Tibial nerve (tissue), 3 donors: ENCODE data around the gene BMP7.

Experiments used
- POLR2A ChIP-seq, 2 donors: fragments of 450-650 bp; IDR thresholded peaks; one replicate each; pipeline ENCODE4 v1.6.1; 2017; ENCODE audit warnings: antibody characterized with exemption in 2 of 2, mild to moderate bottlenecking in 2 of 2, moderate library complexity in 2 of 2
- TF ChIP-seq, protein P1 (sequence below), 5 experiments: fragments of 200-600 bp in 3 of 5; fragments of 450-650 bp in 2 of 5; sonication (generic) in 3 of 5; IDR thresholded peaks; one replicate each; pipeline ENCODE4 v1.5.1; 2016 to 2019; ENCODE audit warnings: antibody characterized with exemption in 5 of 5, mild to moderate bottlenecking in 3 of 5, moderate library complexity in 2 of 5

DNA sequence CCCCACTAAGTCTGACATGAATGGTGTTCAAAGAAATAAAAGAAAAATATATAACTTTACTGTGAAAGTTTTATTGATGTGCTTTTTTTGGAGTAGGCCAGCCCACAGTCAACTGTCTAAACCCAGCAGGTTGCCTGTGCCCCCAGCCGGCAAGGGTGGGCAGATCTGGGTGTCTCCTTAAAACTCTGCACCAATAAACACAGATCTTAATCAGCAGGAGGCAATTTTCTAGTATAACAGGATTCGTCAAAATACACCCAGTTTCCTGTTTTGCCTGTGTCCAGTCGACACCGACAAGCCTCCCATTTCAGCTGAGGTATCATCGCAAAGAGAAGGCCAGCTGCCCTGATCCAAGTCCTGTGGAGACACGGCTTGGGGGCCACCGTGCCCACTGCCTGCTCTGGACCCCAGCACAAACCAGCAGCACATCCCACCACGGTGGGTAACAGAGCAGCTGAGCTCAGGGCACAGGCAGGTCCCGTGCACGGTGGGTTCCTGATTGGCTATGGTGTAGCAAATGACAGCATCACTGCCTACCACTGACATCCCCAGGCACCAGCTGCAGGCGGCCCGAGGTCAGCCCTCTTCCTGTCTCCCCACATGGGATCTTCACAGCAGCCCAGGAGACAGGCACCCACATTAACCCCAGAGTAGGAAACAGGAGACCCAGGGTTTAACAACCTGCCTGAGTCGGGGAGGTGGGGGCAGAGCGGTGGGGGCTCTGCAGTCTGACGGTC is 15.7 kb downstream of the BMP7 start:
- TF ChIP-seq POLR2A (IDR thresholded peaks at IDR 0.05), result no peak
- TF ChIP-seq, protein P1, sequence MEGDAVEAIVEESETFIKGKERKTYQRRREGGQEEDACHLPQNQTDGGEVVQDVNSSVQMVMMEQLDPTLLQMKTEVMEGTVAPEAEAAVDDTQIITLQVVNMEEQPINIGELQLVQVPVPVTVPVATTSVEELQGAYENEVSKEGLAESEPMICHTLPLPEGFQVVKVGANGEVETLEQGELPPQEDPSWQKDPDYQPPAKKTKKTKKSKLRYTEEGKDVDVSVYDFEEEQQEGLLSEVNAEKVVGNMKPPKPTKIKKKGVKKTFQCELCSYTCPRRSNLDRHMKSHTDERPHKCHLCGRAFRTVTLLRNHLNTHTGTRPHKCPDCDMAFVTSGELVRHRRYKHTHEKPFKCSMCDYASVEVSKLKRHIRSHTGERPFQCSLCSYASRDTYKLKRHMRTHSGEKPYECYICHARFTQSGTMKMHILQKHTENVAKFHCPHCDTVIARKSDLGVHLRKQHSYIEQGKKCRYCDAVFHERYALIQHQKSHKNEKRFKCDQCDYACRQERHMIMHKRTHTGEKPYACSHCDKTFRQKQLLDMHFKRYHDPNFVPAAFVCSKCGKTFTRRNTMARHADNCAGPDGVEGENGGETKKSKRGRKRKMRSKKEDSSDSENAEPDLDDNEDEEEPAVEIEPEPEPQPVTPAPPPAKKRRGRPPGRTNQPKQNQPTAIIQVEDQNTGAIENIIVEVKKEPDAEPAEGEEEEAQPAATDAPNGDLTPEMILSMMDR (IDR thresholded peaks at IDR 0.05), result no peak
